AML-193 (cell line): ENCODE results near the gene CAPN15.

Source experiments
- DNase-seq, 2 experiments: peaks; one replicate each; lab custom pipeline; 2025; lab: John Stamatoyannopoulos, UW

CAPN15 gene

DNA sequence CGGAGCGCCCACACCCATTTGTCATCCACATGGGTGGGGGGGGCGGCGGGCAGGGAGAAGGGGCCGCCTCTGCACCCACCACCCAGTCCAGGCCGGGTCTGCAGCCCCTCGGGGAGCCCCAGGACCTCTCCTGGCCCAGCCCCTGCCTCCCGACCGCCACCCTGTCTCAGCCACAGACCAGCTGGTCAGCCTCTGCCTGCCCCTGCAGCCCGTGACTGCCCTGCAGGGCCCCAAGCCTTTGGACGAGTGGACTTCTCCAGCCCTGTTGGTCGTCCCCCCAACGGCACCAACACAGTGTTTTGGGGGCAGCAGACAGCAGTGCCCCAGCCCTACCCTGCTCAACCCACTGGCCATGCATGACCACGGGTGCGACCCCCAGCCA lies 33.9 kb downstream of the CAPN15 start:
- no peak for DNase-seq

DNA sequence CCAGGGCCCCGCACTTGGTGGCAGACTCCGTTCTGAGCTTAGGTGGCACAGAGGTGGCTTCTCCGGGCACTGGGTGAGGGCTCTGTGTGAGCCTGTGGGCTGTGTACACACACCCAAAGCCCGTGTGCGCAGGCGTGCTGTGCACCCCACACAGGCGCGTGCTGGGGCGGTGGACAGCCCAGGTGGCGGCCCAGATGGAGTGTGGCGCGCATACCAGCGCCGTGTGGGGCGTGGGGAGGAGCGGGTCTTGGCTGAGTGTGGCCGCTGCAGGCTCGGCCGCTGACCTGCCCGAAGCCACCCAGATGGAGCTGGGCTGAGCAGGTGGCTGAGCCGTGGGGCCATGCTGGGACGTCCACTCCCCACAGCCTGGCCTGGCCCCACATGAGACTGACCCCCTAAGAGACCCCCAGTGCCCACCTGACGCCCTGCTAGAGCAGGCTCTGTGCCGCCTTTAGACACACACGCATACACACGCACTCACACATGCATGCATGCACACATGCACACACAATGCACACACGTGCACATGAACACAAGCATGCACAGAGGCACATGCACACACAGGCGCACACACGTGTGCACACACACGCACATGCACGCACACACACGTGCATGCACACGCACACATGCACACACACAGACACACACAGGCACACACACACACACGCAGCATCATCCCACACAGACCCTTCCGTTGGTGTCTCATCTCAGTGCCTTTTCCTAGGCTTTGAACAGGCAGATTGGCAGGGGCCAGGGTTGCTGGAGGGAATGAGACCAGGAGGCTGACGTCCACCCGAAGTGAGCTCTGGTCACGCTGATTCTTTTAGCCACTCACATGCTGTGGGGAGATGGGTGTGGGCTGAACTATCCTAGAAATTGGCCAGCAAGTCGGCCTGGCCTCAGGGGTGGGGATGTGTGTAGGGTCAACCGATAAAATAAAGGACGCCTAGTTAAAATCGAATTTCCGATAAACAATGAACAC lies 34.7 kb downstream of the CAPN15 start:
- no peak for DNase-seq

DNA sequence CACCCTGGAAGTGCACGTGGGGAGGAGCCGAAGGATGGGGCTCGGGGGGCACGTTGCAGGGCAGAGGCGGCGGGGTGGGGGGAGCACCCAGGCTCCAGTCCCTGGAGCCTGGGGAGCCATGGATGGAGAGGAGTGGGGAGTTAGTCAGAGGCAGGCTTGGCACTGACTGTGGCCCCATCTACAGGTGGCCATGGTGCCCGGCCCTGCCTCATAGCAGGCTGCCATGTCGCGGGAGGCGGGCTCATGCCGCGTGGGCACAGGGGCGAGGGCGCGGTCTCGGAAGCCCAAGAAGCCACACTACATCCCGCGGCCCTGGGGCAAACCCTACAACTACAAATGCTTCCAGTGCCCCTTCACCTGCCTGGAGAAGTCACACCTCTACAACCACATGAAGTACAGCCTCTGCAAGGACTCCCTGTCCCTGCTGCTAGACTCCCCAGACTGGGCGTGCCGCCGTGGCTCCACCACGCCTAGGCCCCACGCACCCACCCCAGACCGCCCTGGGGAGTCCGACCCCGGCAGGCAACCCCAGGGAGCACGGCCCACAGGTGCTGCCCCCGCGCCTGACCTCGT lies 35.6 kb downstream of the CAPN15 start:
- no peak for DNase-seq

DNA sequence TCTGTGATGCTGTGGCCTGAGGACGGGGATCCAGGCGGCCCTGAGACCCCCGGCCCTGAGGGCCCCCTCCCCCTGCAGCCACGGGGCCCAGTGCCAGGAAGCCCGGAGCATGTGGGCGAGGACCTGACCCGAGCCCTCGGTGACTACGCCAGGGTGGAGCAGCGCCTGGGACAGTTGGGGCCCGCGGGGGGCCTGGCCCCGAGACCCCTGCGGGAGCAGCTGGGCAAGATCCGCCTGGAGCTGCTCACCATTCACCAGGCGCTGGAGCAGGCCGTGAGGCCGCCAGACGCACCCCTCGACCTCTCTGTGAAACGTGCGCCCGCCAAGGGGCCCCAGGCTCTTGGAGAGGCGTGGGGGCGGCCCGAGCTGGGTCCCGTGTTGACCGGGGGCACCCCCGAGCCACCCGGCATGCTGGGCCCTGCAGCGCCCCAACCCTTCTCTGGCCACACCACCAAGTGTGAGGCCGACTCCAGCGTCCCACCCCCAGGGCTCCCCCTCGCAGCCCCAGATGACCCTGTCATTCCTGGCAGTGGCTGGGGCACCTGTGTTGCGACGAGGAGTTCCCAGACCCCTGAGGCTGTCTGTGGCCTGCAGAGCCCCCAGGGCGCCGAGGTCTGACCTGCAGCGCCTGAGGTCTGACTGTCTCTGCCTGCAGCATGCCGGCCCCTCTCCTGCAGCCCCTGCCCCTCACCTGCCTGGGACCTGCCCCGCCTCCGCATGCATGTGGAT lies 37.3 kb downstream of the CAPN15 start:
- DNase-seq, result no peak

DNA sequence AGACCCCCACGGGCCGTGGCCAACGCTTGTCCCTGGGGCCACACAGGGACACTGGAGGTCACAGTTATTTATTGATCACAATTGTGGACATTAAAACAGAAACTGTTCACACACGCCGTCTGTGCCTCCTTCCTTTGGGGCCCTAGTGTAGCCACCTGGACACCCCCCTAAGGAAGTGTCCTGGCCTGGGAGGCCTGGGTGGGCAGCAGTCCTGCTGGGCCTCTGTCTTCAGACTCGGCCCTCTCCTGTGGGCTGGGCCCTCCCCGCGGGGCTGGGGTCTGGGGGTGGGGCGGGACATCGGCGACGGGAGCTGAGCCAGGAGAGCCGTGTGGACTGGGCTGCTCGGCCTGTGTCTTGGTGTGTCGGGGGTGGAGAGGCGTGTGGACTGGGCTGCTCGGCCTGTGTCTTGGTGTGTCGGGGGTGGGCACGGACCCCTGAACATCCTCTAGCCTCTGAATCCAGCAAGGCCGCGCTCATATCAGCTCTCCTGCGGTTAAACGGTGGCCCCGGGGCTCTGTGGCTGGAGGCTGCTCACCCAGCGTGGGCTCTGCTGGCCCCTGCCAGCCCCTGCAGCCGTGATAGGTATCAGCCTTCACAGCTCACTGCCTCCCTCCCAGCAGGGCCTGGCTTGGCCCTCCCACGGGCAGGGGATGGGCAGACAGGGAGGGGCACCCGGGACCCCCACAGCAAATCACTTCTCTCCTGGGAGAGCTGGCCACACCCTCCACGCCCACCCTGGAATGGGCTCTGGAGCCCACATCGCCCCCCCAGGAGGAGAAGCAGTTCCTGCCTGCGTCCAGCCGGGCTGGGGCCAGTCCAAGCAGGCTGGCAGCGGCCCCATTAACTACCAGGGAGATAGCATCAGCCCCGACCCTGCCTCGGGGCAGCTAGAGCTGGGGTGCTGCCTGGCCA lies 38.2 kb downstream of the CAPN15 start:
- DNase-seq, result no peak

DNA sequence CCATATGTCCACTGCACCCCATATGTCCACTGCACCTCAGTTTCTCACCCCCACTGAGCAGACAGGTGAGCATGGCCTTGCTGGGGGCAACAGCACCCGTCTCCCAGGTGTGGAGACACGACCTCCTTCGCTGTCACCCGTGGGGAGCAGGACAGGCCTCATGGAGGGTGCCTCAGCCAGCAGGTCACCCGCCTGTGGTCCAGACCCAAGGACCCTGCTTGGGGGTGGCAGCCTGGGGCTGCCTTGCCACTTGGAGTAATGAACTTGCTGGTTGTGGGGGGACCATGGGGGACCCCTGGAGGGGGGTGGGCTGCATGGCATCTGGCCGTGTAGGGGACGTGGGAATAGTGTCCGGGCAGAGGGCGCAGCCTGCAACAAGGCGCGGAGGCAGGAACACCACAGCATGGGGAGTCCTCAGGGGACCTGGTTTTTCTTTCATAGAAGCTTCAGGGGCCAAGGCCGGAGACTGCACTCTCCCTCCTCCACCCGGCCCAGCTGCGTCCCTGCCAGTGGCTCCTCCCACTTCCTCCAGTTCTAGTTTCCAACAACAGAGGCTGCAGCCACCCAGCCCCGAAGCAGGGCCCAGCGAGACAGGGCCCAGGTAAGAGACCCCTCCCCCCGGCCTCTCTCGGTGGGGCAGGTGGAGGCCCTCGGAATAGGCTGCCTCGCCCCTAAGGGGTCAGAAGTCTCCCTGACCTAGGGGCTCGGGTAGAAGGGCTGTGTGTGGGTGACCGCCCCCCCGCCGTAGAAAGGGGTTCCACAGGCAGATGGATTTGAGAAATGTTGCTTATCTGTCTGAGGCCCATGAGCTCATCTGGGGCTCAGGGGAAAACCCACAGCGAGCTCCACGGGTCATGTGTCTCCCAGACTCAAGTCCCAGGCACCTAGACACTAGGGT lies 39.2 kb downstream of the CAPN15 start, which contains the start of gene NHLRC4:
NHLRC4 (plus strand) TSS at position 531 of the 898 bp plus-strand sequence. CDS start 1,043 bp downstream, outside the sequence.
- DNase-seq, result peak in 1 of 2 experiments; percentile 37

DNA sequence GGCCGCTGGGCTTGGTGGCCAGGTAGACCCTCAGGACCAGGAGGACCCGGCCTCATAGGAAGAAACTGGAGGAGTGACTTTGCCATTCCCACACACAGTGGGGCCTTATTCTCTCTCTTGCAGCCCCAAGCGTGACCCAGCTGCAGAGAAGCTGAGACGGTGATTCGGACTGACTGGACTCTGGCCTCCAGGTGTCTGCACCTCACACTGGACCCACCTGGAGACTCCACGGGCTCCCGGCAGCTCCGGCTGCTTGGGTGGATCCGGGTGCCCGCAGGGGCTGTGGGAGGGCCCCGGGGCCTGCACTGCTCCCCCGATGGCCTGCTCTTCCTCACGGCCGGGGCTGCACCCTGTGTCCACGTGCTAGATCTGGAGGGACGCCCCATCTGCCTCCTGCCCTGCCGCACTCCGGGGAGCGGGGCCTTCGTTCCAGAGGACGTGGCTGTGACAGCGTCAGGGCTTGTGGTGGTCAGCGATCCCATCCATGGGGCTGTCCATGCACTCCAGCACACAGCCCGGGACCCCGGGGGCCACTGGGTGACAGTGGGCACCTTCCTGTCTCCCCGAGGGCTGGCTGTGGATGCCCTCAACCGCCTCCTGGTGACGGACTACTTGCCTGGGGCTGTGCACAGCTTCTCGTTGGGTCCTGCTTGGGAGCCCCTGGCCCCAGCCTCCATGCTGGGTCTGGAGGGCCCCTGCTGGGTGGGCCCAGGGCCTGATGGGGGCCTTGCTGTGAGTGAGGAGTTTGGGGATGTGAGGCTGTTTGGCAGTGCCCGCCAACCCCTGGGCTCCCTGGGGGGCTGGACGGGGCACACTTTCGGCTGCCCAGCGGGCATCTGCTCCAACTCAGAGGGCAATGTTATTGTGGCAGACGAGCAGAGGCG lies 40.1 kb downstream of the CAPN15 start:
- no peak for DNase-seq

- no peak for DNase-seq
These were observed 41.1 kb downstream of the CAPN15 start for GRCh38 chr16:568401-569258.

GRCh38 chr16:569445-570254 lies 42.1 kb downstream of the CAPN15 start, which contains the start of gene PIGQ:
PIGQ (plus strand) TSS chr16:569968; CDS start chr16:574075, 4,107 bp downstream.
- DNase-seq, result no peak

- DNase-seq, result no peak
These were observed 45.5 kb downstream of the CAPN15 start for GRCh38 chr16:572865-573650.

GRCh38 chr16:574021-574760 lies 46.7 kb downstream of the CAPN15 start:
- DNase-seq, result no peak

GRCh38 chr16:575354-576196 lies 48.1 kb downstream of the CAPN15 start:
- DNase-seq, result no peak

DNA sequence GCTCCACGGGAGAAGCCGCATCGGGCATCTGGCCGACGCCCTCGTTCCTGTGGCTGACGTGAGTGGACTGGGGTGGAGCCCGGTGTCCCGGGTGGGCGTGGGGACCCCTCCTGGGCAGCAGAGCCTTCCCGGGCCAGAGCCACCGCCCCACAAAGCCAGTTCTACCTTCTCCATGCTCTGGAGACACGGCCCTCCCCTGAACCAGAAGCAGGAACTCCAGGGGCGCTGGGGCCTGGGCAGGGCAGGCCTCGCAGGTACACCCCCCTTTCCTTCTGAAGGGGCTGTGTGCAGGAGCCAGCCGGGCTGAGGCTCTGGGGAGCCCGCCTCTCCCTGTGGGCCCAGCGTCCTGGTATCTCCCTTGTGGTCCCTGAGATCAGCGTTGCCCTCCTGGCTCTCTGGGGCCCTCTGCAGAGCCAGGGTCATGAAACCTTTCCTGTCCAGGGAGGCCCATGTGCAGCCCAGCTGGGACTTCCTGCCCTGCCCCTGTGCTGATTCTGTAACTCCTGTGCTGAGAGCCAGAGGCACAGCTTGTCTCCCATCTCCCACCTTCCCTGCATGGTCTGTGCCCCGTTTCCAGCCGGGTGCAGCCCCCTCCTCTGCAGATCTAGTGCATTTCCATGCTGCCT lies 48.8 kb downstream of the CAPN15 start:
- DNase-seq, result no peak

GRCh38 chr16:576823-577201 lies 49.3 kb downstream of the CAPN15 start:
- no peak for DNase-seq

DNA sequence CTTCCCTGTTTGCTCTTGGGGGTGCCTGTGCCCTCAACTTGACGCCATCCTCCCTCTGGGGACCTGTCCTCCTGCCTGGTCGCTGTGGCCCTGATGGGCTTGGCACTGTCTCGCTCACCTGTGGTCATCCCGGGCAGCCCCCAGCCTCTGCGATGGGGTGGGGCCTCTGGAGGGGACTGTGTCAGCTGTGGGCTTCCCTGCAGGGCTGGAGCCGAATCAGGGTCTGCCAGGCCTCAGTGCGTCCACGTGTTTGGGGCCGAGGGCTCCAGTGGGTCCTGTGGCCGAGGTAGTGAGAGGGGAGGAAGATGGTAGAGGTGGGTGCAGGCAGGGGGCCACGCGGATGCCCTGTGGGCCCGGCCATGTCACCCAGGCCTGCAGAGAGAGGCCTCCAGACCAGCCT lies 50.3 kb downstream of the CAPN15 start:
- no peak for DNase-seq
